H1 (cell line): Measurements from ENCODE around the gene SPAG8. TPM values are rescaled to one million over a fixed set of nuclear protein-coding genes. Genes with fewer than 3 reads are reported as not detected.

Source experiments
- CHD2 ChIP-seq: IDR thresholded peaks from 2 replicates; pipeline ENCODE4 v1.6.1; 2012; ENCODE audit warnings: low read length, improper control_type of control experiment
- CREB1 ChIP-seq: IDR thresholded peaks from 2 replicates; pipeline ENCODE4 v1.6.1; 2012; ENCODE audit warnings: inconsistent platforms
- E2F6 ChIP-seq: IDR thresholded peaks from 2 replicates; pipeline ENCODE4 v1.6.1; 2012; ENCODE audit warnings: inconsistent platforms
- GABPA ChIP-seq: IDR thresholded peaks from 2 replicates; pipeline ENCODE4 v1.6.1; 2011; ENCODE audit warnings: mild to moderate bottlenecking, low read length, moderate library complexity, borderline replicate concordance; ENCODE audit not compliant: insufficient read depth
- JUN ChIP-seq: IDR thresholded peaks from 2 replicates; pipeline ENCODE4 v1.6.1; 2011; ENCODE audit warnings: low read depth, mild to moderate bottlenecking, improper control_type of control experiment, low read length
- KDM1A ChIP-seq: fragments of 200-600, 300-600 bp; sonication (generic); IDR thresholded peaks from 2 replicates; pipeline ENCODE4 v1.7.1; 2016; ENCODE audit warnings: mild to moderate bottlenecking, low read length, borderline replicate concordance
- NANOG ChIP-seq: IDR thresholded peaks from 2 replicates; pipeline ENCODE4 v1.6.1; 2011; ENCODE audit warnings: low read length, low read depth, mild to moderate bottlenecking, inconsistent platforms; ENCODE audit not compliant: insufficient read depth, poor library complexity, severe bottlenecking
- RAD21 ChIP-seq, 2 experiments: IDR thresholded peaks in 1 of 2; conservative IDR thresholded peaks in 1 of 2; 2 replicates each; pipeline ENCODE4 v1.6.1; 2011; ENCODE audit warnings: low read depth in 2 of 2, low read length in 2 of 2, improper control_type of control experiment in 1 of 2, inconsistent platforms in 1 of 2, mild to moderate bottlenecking in 1 of 2, moderate library complexity in 1 of 2
- SAP30 ChIP-seq: fragments of 300-600 bp; sonication (generic); IDR thresholded peaks from 2 replicates; pipeline ENCODE4 v1.7.1; 2012; ENCODE audit warnings: low read length, moderate library complexity, mild to moderate bottlenecking, inconsistent platforms; ENCODE audit not compliant: insufficient read depth, insufficient replicate concordance
- SUZ12 ChIP-seq: fragments of 200-600 bp; sonication (generic); IDR thresholded peaks from 2 replicates; pipeline ENCODE4 v1.6.1; 2012; ENCODE audit warnings: mild to moderate bottlenecking, inconsistent platforms, low read length, moderate library complexity, mixed read lengths
- TEAD4 ChIP-seq: IDR thresholded peaks from 2 replicates; pipeline ENCODE4 v1.6.1; 2012; ENCODE audit warnings: low read depth, low read length, inconsistent platforms, mixed read lengths
- YY1 ChIP-seq: IDR thresholded peaks from 2 replicates; pipeline ENCODE4 v1.6.1; 2011; ENCODE audit warnings: low read depth, mild to moderate bottlenecking, low read length
- polyA plus RNA-seq, 7 experiments: library from polyadenylated mRNA; depleted of rRNA in 3 of 7; stranded (reverse) in 5 of 7; unstranded in 2 of 7; fragments of >200 nt in 5 of 7; fragments of 200-250 nt in 2 of 7; gene quantifications; 1 replicate in 5 of 7; 2 replicates in 1 of 7; 4 replicates in 1 of 7; pipeline versions ENCODE4 v1.2.1 to v1.2.3, GENCODE V29; 2011 to 2013; ENCODE audit warnings: missing spikeins in 2 of 7, mixed read lengths in 2 of 7
- total RNA-seq: library from RNA; stranded (reverse); fragmentation: NEBNext Ultra II Directional; extraction: Animal tissue kit (Norgen Biotek cat#: 25700); gene quantifications from 2 replicates; pipeline ENCODE4 v1.2.1, GENCODE V29; 2021

The SPAG8 gene
- total and polyA plus RNA-seq, 2 of the 8 experiments (the other 6 are each of a cell fraction or from before 2014, with no cell fraction given): 0.37 to 0.44 TPM

GRCh38 chr9:35835216-35835632 lies 23.2 kb upstream of the SPAG8 start (continued):
- no peak for TF ChIP-seq CHD2
- no peak for TF ChIP-seq E2F6
- TF ChIP-seq SAP30: no peak
- TF ChIP-seq CREB1: no peak
- no peak for TF ChIP-seq GABPA
- no peak for TF ChIP-seq KDM1A
- no peak for TF ChIP-seq NANOG
- TF ChIP-seq SUZ12: no peak
- TF ChIP-seq YY1: peak; percentile 45; the same call in 1 of the 2 replicates
- peak; percentile 50 to 66 for TF ChIP-seq RAD21 (IDR thresholded peaks at IDR 0.05 in 1 of 2, conservative IDR thresholded peaks at IDR 0.05 in 1 of 2; ENCODE audit: low read depth in 2 of 2, low read length in 2 of 2)
- no peak for TF ChIP-seq JUN
- TF ChIP-seq TEAD4: no peak
